HAP-1 (cell line): Measurements from ENCODE around the gene HOXA13.

Experiments
- DNase-seq, 2 experiments: peaks; one replicate each; pipeline ENCODE4 v3.0.0-alpha.2; 2016 to 2020; ENCODE audit warnings: low spot score in 2 of 2
- H3K27me3 ChIP-seq: fragments of 250-450 bp; sonication (Bioruptor Pico); 2 replicates; pipeline ENCODE4 v1.5.1; 2020; ENCODE audit warnings: low read depth, mild to moderate bottlenecking, moderate library complexity
- H3K36me3 ChIP-seq: fragments of 250-450 bp; sonication (Bioruptor Pico); replicated peaks from 2 replicates; pipeline ENCODE4 v1.5.1; 2020; ENCODE audit warnings: mild to moderate bottlenecking
- H3K4me1 ChIP-seq: fragments of 250-450 bp; sonication (Bioruptor Pico); 2 replicates; pipeline ENCODE4 v1.5.1; 2020; ENCODE audit warnings: mild to moderate bottlenecking
- H3K4me3 ChIP-seq: fragments of 250-450 bp; sonication (Bioruptor Pico); 2 replicates; pipeline ENCODE4 v1.5.1; 2020; ENCODE audit warnings: mild to moderate bottlenecking, moderate library complexity
- H3K9me3 ChIP-seq: fragments of 250-450 bp; sonication (Bioruptor Pico); 2 replicates; pipeline ENCODE4 v1.5.1; 2020; ENCODE audit warnings: mild to moderate bottlenecking, moderate library complexity
- in situ Hi-C: fragments of 300-500 bp; cut with MboI; formaldehyde crosslinking; loops from 3 replicates; pipeline ENCODE4 v1.14.3; 2020; ENCODE audit warnings: low sequenced_read_pairs, inconsistent platforms, mixed read lengths

Gene HOXA13

DNA sequence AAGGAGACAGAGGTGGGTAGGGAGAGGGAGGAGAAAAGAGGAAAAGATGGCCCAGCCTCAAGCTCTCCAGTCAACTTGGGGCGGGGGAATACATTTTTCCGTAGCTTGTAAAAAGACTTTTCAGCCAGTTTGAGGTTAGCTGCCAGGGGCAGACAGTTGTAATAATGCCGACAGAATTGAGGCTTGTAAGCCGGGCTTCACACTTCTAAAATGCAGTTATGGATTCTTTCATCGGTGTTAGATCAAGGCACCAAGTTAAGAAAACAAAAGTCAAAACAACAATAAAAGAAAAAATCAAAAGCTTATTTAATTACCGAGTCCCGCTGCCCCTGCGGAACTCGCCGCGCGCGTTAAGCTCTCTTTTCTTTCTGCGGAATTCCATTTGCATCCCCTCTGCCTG, 42.3 kb upstream of the HOXA13 start:
- peak overlapping the region; percentile 31 for H3K4me3 ChIP-seq
- peaks cover 15% of the 10 kb centered on the region for H3K4me1 ChIP-seq
- no peaks in the 10 kb centered on the region for H3K9me3 ChIP-seq
- H3K36me3 ChIP-seq, result no peaks in the 10 kb centered on the region
- DNase-seq, result peak in 1 of 2 experiments; percentile 40
- no peaks in the 10 kb centered on the region; the same call in 1 of the 2 replicates for H3K27me3 ChIP-seq
- in situ Hi-C loops, result no loop called here

GRCh38 chr7:27241189-27242056, 41.5 kb upstream of the HOXA13 start:
- in situ Hi-C loops, result no loop called here
- no peak for DNase-seq
- H3K9me3 ChIP-seq, result no peaks in the 10 kb centered on the region
- no peak overlapping the region for H3K4me3 ChIP-seq
- no peaks in the 10 kb centered on the region; the same call in 1 of the 2 replicates for H3K27me3 ChIP-seq
- no peaks in the 10 kb centered on the region for H3K36me3 ChIP-seq
- peaks cover 20% of the 10 kb centered on the region for H3K4me1 ChIP-seq

GRCh38 chr7:27240015-27240731, 40.3 kb upstream of the HOXA13 start:
- in situ Hi-C loops, result no loop called here
- H3K27me3 ChIP-seq, result no peaks in the 10 kb centered on the region; the same call in 1 of the 2 replicates
- H3K9me3 ChIP-seq, result no peaks in the 10 kb centered on the region
- H3K4me1 ChIP-seq, result peaks cover 28% of the 10 kb centered on the region
- DNase-seq, result no peak
- H3K36me3 ChIP-seq, result no peaks in the 10 kb centered on the region
- no peak overlapping the region for H3K4me3 ChIP-seq

DNA sequence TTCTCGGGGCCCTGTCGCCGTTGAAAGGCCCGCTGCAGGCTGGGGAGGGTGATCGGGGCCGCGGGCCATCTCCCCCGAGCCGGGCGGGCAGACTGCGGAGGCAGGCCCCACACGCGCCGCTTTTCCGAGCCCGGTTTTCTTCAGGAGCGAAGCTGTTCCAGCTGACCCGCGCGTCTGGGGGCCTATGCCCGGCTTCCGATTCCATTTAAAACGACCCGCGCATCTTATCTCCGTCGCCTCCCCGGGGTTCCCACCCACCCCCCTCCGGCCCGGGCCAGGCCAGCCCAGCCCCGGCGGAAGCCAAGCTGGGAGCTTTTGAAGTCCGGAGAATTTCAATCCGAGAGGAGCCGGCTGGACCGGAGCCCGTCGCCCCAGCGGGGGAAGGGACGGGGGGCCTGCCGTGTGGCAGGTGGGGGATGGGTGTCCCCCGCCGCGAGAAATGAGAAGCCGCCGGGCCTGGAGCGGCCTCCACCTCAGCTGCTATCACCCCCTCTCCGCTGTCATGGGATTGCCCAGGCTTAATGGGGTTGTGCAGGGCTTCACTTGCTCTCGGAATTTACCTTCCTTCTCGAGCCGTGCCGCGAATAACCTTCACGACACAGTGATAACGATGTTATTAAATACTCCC, 39.6 kb upstream of the HOXA13 start:
- no peak for DNase-seq
- H3K36me3 ChIP-seq, result no peaks in the 10 kb centered on the region
- no peaks in the 10 kb centered on the region; the same call in 1 of the 2 replicates for H3K27me3 ChIP-seq
- peaks cover 30% of the 10 kb centered on the region for H3K4me1 ChIP-seq
- H3K4me3 ChIP-seq, result no peak overlapping the region
- in situ Hi-C loops, result no loop called here
- H3K9me3 ChIP-seq, result no peaks in the 10 kb centered on the region

GRCh38 chr7:27238979-27239386, 39.1 kb upstream of the HOXA13 start:
- DNase-seq, result no peak
- in situ Hi-C loops, result no loop called here
- H3K27me3 ChIP-seq, result no peaks in the 10 kb centered on the region; the same call in 1 of the 2 replicates
- no peaks in the 10 kb centered on the region for H3K36me3 ChIP-seq
- H3K4me3 ChIP-seq, result no peak overlapping the region
- no peaks in the 10 kb centered on the region for H3K9me3 ChIP-seq
- peaks cover 30% of the 10 kb centered on the region for H3K4me1 ChIP-seq

DNA sequence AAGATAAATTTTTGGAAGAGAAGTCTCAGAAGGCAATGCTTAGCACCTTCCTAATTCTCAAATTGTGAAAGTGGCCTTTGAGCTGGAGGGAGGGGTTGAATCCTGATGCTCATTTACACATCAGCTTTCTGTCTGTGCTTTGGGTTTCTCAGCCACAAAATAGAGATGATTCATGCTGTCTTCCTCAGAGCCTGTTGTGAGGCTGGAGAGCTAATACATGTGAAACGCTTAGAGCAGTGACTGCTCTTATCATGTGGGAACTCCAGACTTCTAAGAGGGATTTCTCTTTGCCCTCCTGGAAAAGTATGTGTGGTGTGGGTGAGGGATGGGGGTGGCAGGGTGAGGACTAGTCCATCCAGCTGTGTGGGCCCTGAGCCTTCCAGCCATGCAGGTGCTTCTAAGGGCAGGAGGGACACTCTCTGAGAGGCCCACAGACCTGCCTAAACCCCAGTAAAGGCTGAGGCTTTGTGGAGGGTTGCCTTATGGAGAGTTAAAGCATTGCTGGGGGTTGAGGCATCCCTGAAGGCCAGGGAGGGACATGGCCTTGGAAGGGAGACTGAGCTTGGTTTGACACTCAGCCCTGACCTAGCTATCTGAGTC, 37.9 kb upstream of the HOXA13 start:
- Histone ChIP-seq H3K27me3 (no peaks in the 10 kb centered on the region; the same call in 1 of the 2 replicates), H3K4me1 (peaks cover 27% of the 10 kb centered on the region)
- in situ Hi-C loops, result no loop called here

GRCh38 chr7:27235387-27236311, 35.8 kb upstream of the HOXA13 start:
- in situ Hi-C loops, result no loop called here
- peak overlapping the region; percentile 39 for H3K4me3 ChIP-seq
- peaks cover 15% of the 10 kb centered on the region for H3K4me1 ChIP-seq
- DNase-seq, result peak; percentile 77 to 92
- no peaks in the 10 kb centered on the region for H3K27me3 ChIP-seq
- H3K36me3 ChIP-seq, result no peaks in the 10 kb centered on the region
- H3K9me3 ChIP-seq, result no peaks in the 10 kb centered on the region

More for the DNA sequence above, 37.9 kb upstream of the HOXA13 start:
- Histone ChIP-seq H3K9me3 (no peaks in the 10 kb centered on the region), H3K4me3 (no peak overlapping the region), H3K36me3 (no peaks in the 10 kb centered on the region)
- DNase-seq, result no peak

DNA sequence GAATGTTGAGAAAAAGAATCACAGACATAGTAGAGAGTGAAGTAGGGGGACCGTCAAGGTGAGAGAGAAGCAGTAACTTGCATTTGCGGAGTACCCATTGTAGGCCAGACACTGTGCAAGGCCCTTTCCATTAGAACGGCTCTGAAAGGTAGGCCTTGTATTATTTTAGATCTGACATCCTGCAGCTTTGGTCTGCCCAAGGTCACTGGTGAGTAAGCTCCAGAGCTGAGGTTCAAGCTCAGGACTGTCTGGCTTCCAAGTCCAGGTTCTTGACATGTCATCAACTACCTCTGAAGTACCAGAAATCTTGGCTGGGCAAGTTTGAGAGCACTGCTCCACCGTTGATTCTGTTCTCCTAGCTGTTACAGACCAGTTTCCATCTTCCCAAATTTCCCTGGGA, 29.6 kb upstream of the HOXA13 start:
- no peak overlapping the region for H3K4me3 ChIP-seq
- DNase-seq, result no peak
- no peaks in the 10 kb centered on the region for H3K27me3 ChIP-seq
- H3K9me3 ChIP-seq, result no peaks in the 10 kb centered on the region
- H3K4me1 ChIP-seq, result peaks cover 7% of the 10 kb centered on the region
- no peaks in the 10 kb centered on the region for H3K36me3 ChIP-seq
- in situ Hi-C loops, result no loop called here

GRCh38 chr7:27224983-27225934, 25.4 kb upstream of the HOXA13 start:
- Histone ChIP-seq H3K9me3 (no peaks in the 10 kb centered on the region), H3K4me1 (peaks cover 37% of the 10 kb centered on the region), H3K36me3 (no peaks in the 10 kb centered on the region), H3K4me3 (no peak overlapping the region), H3K27me3 (no peaks in the 10 kb centered on the region)
- in situ Hi-C loops, result no loop called here
- peak in 1 of 2 experiments; percentile 11 for DNase-seq

GRCh38 chr7:27223941-27224575, 24.2 kb upstream of the HOXA13 start:
- Histone ChIP-seq H3K9me3 (no peaks in the 10 kb centered on the region), H3K27me3 (no peaks in the 10 kb centered on the region), H3K4me3 (no peak overlapping the region), H3K4me1 (peaks cover 37% of the 10 kb centered on the region), H3K36me3 (no peaks in the 10 kb centered on the region)
- in situ Hi-C loops, result no loop called here
- DNase-seq, result peak; percentile 84 to 99

DNA sequence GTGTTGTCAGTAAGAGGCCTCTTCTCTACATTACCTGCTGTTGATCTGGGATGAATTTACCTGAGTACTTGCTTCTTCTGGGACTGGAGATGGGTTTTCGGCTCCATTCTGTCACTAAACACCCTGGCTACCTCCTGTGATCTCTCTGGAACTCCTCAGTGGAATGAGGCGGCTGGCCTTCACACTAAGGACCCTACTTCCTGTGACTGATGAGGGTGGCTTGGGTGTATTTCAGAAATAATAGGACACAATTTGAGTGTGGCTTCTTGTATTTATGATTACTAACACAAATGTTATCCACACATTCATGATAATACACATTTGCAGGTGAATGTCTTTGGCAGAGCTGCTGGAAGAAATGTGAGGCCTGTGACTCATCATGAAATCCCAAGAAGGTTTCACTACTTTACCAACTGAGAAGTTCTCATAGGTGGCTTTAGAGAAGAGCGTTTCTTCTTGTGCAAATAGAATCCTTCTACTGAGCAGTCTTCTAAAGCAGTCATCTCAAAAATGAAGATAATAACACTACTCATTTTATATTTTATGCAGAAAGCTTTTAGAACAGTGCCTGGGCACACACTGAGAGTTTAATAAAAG, 21.4 kb upstream of the HOXA13 start:
- H3K27me3 ChIP-seq, result no peaks in the 10 kb centered on the region
- H3K4me1 ChIP-seq, result peaks cover 37% of the 10 kb centered on the region
- peak in 1 of 2 experiments; percentile 6 for DNase-seq
- H3K9me3 ChIP-seq, result no peaks in the 10 kb centered on the region
- in situ Hi-C loops, result no loop called here
- H3K36me3 ChIP-seq, result no peaks in the 10 kb centered on the region
- H3K4me3 ChIP-seq, result no peak overlapping the region
